ENCODE data around the gene NT5DC1.

The NT5DC1 gene

GRCh38 chr6:116218172-116218633 lies 117.5 kb downstream of the NT5DC1 start:
- no peak overlapping the region for H3K4me3 ChIP-seq (replicated peaks; ENCODE audit: low read depth, low read length)
- no peak for DNase-seq (ENCODE audit: extremely low read depth, low read depth)
- TF ChIP-seq CTCF (IDR thresholded peaks at IDR 0.05; ENCODE audit: low read depth, low read length, missing control alignments) = no peak

GRCh38 chr6:116218866-116219265 lies 118.2 kb downstream of the NT5DC1 start:
- no peak overlapping the region for H3K4me3 ChIP-seq (replicated peaks; ENCODE audit: low read depth, low read length)
- DNase-seq (ENCODE audit: extremely low read depth, low read depth) = no peak
- TF ChIP-seq CTCF (IDR thresholded peaks at IDR 0.05; ENCODE audit: low read depth, low read length, missing control alignments) = no peak

GRCh38 chr6:116221067-116221466 lies 120.4 kb downstream of the NT5DC1 start:
- no peak for DNase-seq (ENCODE audit: extremely low read depth, low read depth)
- TF ChIP-seq CTCF (IDR thresholded peaks at IDR 0.05; ENCODE audit: low read depth, low read length, missing control alignments) = no peak
- H3K4me3 ChIP-seq (replicated peaks; ENCODE audit: low read depth, low read length) = no peak overlapping the region

GRCh38 chr6:116221911-116222310 lies 121.3 kb downstream of the NT5DC1 start:
- no peak overlapping the region for H3K4me3 ChIP-seq (replicated peaks; ENCODE audit: low read depth, low read length)
- DNase-seq (ENCODE audit: extremely low read depth, low read depth) = no peak
- TF ChIP-seq CTCF (IDR thresholded peaks at IDR 0.05; ENCODE audit: low read depth, low read length, missing control alignments) = no peak

- no peak overlapping the region for H3K4me3 ChIP-seq (replicated peaks; ENCODE audit: low read depth, low read length)
- TF ChIP-seq CTCF (IDR thresholded peaks at IDR 0.05; ENCODE audit: low read depth, low read length, missing control alignments) = no peak
- DNase-seq (ENCODE audit: extremely low read depth, low read depth) = no peak
Observed at GRCh38 chr6:116223355-116223754, 122.7 kb downstream of the NT5DC1 start.

GRCh38 chr6:116229287-116229913 lies 128.7 kb downstream of the NT5DC1 start:
- TF ChIP-seq CTCF (IDR thresholded peaks at IDR 0.05; ENCODE audit: low read depth, low read length, missing control alignments) = no peak
- peak overlapping the region; percentile 18; the same call in 1 of the 2 replicates for H3K4me3 ChIP-seq (replicated peaks; ENCODE audit: low read depth, low read length)
- peak; percentile 82 for DNase-seq (ENCODE audit: extremely low read depth, low read depth)

- no peak for DNase-seq (ENCODE audit: extremely low read depth, low read depth)
- no peak for TF ChIP-seq CTCF (IDR thresholded peaks at IDR 0.05; ENCODE audit: low read depth, low read length, missing control alignments)
- no peak overlapping the region for H3K4me3 ChIP-seq (replicated peaks; ENCODE audit: low read depth, low read length)
Observed at GRCh38 chr6:116234689-116235088, 134.0 kb downstream of the NT5DC1 start.
